H1 (cell line): ENCODE measurements around the gene SOS1. TPM values are rescaled to one million over a fixed set of nuclear protein-coding genes. Genes with fewer than 3 reads are reported as not detected.

ENCODE experiments used
- CTCF ChIA-PET: fragments of 300-600 bp; sonication (Branson Sonifier 250); formaldehyde crosslinking; loops from one replicate; lab custom pipeline; 2021; ENCODE audit not compliant: partially characterized antibody; lab: Charles Lee
- POLR2A ChIA-PET: fragments of 300-600 bp; sonication (Branson Sonifier 250); formaldehyde crosslinking; loops from one replicate; lab custom pipeline; 2021; ENCODE audit warnings: inconsistent platforms; ENCODE audit not compliant: partially characterized antibody; lab: Charles Lee
- DNase-seq, 2 experiments: peaks; one replicate each; pipeline versions ENCODE4 v3.0.0 to v3.0.0-alpha.2; 2010 to 2022; ENCODE audit warnings: low spot score in 2 of 2, low read depth in 1 of 2, mixed read lengths in 1 of 2
- FAIRE-seq: peaks from 2 replicates; lab custom pipeline; 2011; peaks lifted over from hg19 to GRCh38; lab: Jason Lieb, UNC
- H2AFZ ChIP-seq: 2 replicates; pipeline ENCODE4 v1.8.1; 2012; ENCODE audit warnings: low read length, inconsistent platforms
- H2AK5ac ChIP-seq: 2 replicates; pipeline ENCODE4 v1.6.1; 2013; ENCODE audit warnings: low read depth, low read length
- H2BK120ac ChIP-seq: replicated peaks from 2 replicates; pipeline ENCODE3; 2013; ENCODE audit warnings: low read depth, low read length, inconsistent platforms
- H2BK12ac ChIP-seq: 2 replicates; pipeline ENCODE4 v1.6.1; 2013; ENCODE audit warnings: low read depth, low read length
- H2BK15ac ChIP-seq: 2 replicates; pipeline ENCODE4 v1.6.1; 2013; ENCODE audit warnings: low read length
- H2BK20ac ChIP-seq: 2 replicates; pipeline ENCODE4 v1.6.1; 2013; ENCODE audit warnings: low read length
- H2BK5ac ChIP-seq: 2 replicates; pipeline ENCODE4 v1.6.1; 2013; ENCODE audit warnings: low read depth, low read length
- H3K14ac ChIP-seq: 2 replicates; pipeline ENCODE4 v1.6.1; 2013; ENCODE audit warnings: inconsistent platforms; ENCODE audit not compliant: insufficient read length
- H3K18ac ChIP-seq: 2 replicates; pipeline ENCODE4 v1.6.1; 2013; ENCODE audit warnings: low read length; ENCODE audit errors: extremely low read depth
- H3K23ac ChIP-seq: 2 replicates; pipeline ENCODE4 v1.6.1; 2013; ENCODE audit warnings: inconsistent platforms; ENCODE audit not compliant: insufficient read length
- H3K23me2 ChIP-seq: 2 replicates; pipeline ENCODE4 v1.6.1; 2013; ENCODE audit warnings: low read depth, low read length
- H3K27ac ChIP-seq: 2 replicates; pipeline ENCODE4 v1.6.1; 2011; ENCODE audit warnings: low read depth, low read length, inconsistent platforms
- H3K27me3 ChIP-seq, 4 experiments: replicated peaks in 1 of 4; 1 replicate in 1 of 4; 2 replicates in 3 of 4; pipeline versions ENCODE4 v1.6.1 to v1.8.1; 2011 to 2013; ENCODE audit warnings: low read length in 3 of 4, mild to moderate bottlenecking in 3 of 4, inconsistent platforms in 2 of 4, mixed read lengths in 2 of 4, moderate library complexity in 1 of 4; ENCODE audit not compliant: control insufficient read depth in 3 of 4, insufficient read depth in 3 of 4; ENCODE audit errors: extremely low read depth in 1 of 4
- H3K36me3 ChIP-seq, 4 experiments: 2 replicates each; pipeline versions ENCODE4 v1.6.1 to v1.8.1; 2011 to 2013; ENCODE audit warnings: mild to moderate bottlenecking in 4 of 4, low read length in 3 of 4, moderate library complexity in 2 of 4, control low read depth in 1 of 4, inconsistent platforms in 1 of 4; ENCODE audit not compliant: insufficient read depth in 4 of 4, control insufficient read depth in 2 of 4
- H3K4ac ChIP-seq: replicated peaks from 2 replicates; pipeline ENCODE3; 2013; ENCODE audit warnings: low read length, low read depth, mixed read lengths, inconsistent platforms; ENCODE audit not compliant: insufficient read length
- H3K4me1 ChIP-seq, 4 experiments: replicated peaks in 1 of 4; 1 replicate in 1 of 4; 2 replicates in 3 of 4; pipeline versions ENCODE4 v1.6.1 to v1.8.1; 2011 to 2013; ENCODE audit warnings: low read length in 3 of 4, inconsistent platforms in 2 of 4, mixed read lengths in 1 of 4; ENCODE audit not compliant: insufficient read depth in 4 of 4, control insufficient read depth in 3 of 4
- H3K4me2 ChIP-seq, 2 experiments: 2 replicates each; pipeline versions ENCODE4 v1.6.1 to v1.8.1; 2011 to 2013; ENCODE audit warnings: low read depth in 2 of 2, low read length in 2 of 2, control low read depth in 1 of 2, inconsistent platforms in 1 of 2, mild to moderate bottlenecking in 1 of 2; ENCODE audit not compliant: insufficient read depth in 1 of 2
- H3K4me3 ChIP-seq, 4 experiments: fragments of 200-600, 300-600 bp in 1 of 4; sonication (generic), shearing (Covaris generic), sonication (Bioruptor Twin) in 1 of 4; 2 replicates each; pipeline versions ENCODE4 v1.5.1 to v1.8.1; 2011 to 2016; ENCODE audit warnings: low read length in 4 of 4, low read depth in 3 of 4, control low read depth in 2 of 4, inconsistent platforms in 2 of 4, mild to moderate bottlenecking in 2 of 4, mixed read lengths in 1 of 4, moderate library complexity in 1 of 4; ENCODE audit not compliant: insufficient read depth in 2 of 4; ENCODE audit errors: extremely low read depth in 1 of 4
- H3K56ac ChIP-seq: replicated peaks from 2 replicates; pipeline ENCODE3; 2013; ENCODE audit warnings: low read depth, mild to moderate bottlenecking, mixed read lengths, low read length, inconsistent platforms; ENCODE audit not compliant: insufficient read length
- H3K79me1 ChIP-seq: 2 replicates; pipeline ENCODE4 v1.6.1; 2013; ENCODE audit warnings: low read depth, low read length, control low read depth
- H3K79me2 ChIP-seq, 2 experiments: 2 replicates each; pipeline versions ENCODE4 v1.6.1 to v1.8.1; 2012 to 2013; ENCODE audit warnings: low read length in 2 of 2, mild to moderate bottlenecking in 2 of 2, inconsistent platforms in 1 of 2; ENCODE audit not compliant: insufficient read depth in 2 of 2, control insufficient read depth in 1 of 2
- H3K9ac ChIP-seq, 4 experiments: replicated peaks in 1 of 4; 1 replicate in 1 of 4; 2 replicates in 3 of 4; pipeline versions ENCODE4 v1.6.1 to v1.8.1; 2011 to 2013; ENCODE audit warnings: low read depth in 3 of 4, low read length in 3 of 4, control low read depth in 2 of 4, mild to moderate bottlenecking in 2 of 4, moderate library complexity in 2 of 4, inconsistent platforms in 1 of 4; ENCODE audit errors: extremely low read depth in 1 of 4
- H3K9me3 ChIP-seq, 2 experiments: 2 replicates each; pipeline versions ENCODE4 v1.6.1 to v1.8.1; 2012 to 2013; ENCODE audit warnings: mild to moderate bottlenecking in 2 of 2, moderate library complexity in 2 of 2, control low read depth in 1 of 2, inconsistent platforms in 1 of 2, low read depth in 1 of 2, low read length in 1 of 2, mixed read lengths in 1 of 2; ENCODE audit not compliant: insufficient read depth in 2 of 2
- H4K20me1 ChIP-seq, 2 experiments: replicated peaks in 1 of 2; 2 replicates each; pipeline versions ENCODE3 to v1.8.1; 2011 to 2013; ENCODE audit warnings: inconsistent platforms in 2 of 2, low read length in 2 of 2, mild to moderate bottlenecking in 1 of 2; ENCODE audit not compliant: insufficient read depth in 2 of 2, control insufficient read depth in 1 of 2
- H4K5ac ChIP-seq: 2 replicates; pipeline ENCODE4 v1.6.1; 2013; ENCODE audit warnings: low read length, low read depth, mixed read lengths, inconsistent platforms; ENCODE audit not compliant: insufficient read length
- H4K8ac ChIP-seq: 2 replicates; pipeline ENCODE4 v1.8.0; 2013; ENCODE audit warnings: mild to moderate bottlenecking, moderate library complexity, low read length, inconsistent platforms; ENCODE audit not compliant: insufficient read depth; ENCODE audit errors: extremely low read depth
- H4K91ac ChIP-seq: replicated peaks from 2 replicates; pipeline ENCODE3; 2013; ENCODE audit warnings: low read length, mixed read lengths, inconsistent platforms; ENCODE audit not compliant: insufficient read length
- BACH1 ChIP-seq: IDR thresholded peaks from 2 replicates; pipeline ENCODE4 v1.6.1; 2012; ENCODE audit warnings: low read length, improper control_type of control experiment
- CHD1 ChIP-seq: IDR thresholded peaks from 2 replicates; pipeline ENCODE4 v1.6.1; 2012; ENCODE audit warnings: low read depth, low read length, improper control_type of control experiment
- GTF2F1 ChIP-seq: IDR thresholded peaks from 2 replicates; pipeline ENCODE4 v1.6.1; 2012; ENCODE audit warnings: low read depth, low read length, improper control_type of control experiment, borderline replicate concordance
- HDAC2 ChIP-seq, 2 experiments: fragments of 300-600 bp in 1 of 2; sonication (generic) in 1 of 2; IDR thresholded peaks; 2 replicates each; pipeline ENCODE4 v1.6.1; 2011 to 2012; ENCODE audit warnings: low read depth in 2 of 2, low read length in 2 of 2, mild to moderate bottlenecking in 2 of 2, moderate library complexity in 2 of 2, borderline replicate concordance in 1 of 2, inconsistent platforms in 1 of 2
- KDM4A ChIP-seq: IDR thresholded peaks from one replicate; pipeline ENCODE4 v1.7.1; 2012; ENCODE audit warnings: low read depth, mild to moderate bottlenecking, moderate library complexity, low read length, inconsistent platforms; ENCODE audit not compliant: severe bottlenecking
- POLR2A ChIP-seq, 2 experiments: IDR thresholded peaks; 1 replicate in 1 of 2; 2 replicates in 1 of 2; pipeline ENCODE4 v1.6.1; 2011; ENCODE audit warnings: low read depth in 2 of 2, low read length in 2 of 2, mild to moderate bottlenecking in 2 of 2; ENCODE audit errors: control extremely low read depth in 1 of 2
- RAD21 ChIP-seq, 2 experiments: IDR thresholded peaks in 1 of 2; conservative IDR thresholded peaks in 1 of 2; 2 replicates each; pipeline ENCODE4 v1.6.1; 2011; ENCODE audit warnings: low read depth in 2 of 2, low read length in 2 of 2, improper control_type of control experiment in 1 of 2, inconsistent platforms in 1 of 2, mild to moderate bottlenecking in 1 of 2, moderate library complexity in 1 of 2
- RBBP5 ChIP-seq: IDR thresholded peaks from 2 replicates; pipeline ENCODE4 v1.7.1; 2012; ENCODE audit warnings: low read depth, mild to moderate bottlenecking, inconsistent platforms, low read length, moderate library complexity, borderline replicate concordance
- RXRA ChIP-seq: IDR thresholded peaks from 2 replicates; pipeline ENCODE4 v1.6.1; 2011; ENCODE audit warnings: low read depth, mild to moderate bottlenecking, low read length, moderate library complexity; ENCODE audit not compliant: insufficient read depth
- SIRT6 ChIP-seq: IDR thresholded peaks from one replicate; pipeline ENCODE4 v1.7.1; 2012; ENCODE audit warnings: low read length, inconsistent platforms
- TAF1 ChIP-seq: IDR thresholded peaks from 2 replicates; pipeline ENCODE4 v1.6.1; 2011; ENCODE audit warnings: mild to moderate bottlenecking, low read depth, low read length
- TBP ChIP-seq: IDR thresholded peaks from 2 replicates; pipeline ENCODE4 v1.6.1; 2011; ENCODE audit warnings: low read depth, low read length, improper control_type of control experiment
- TCF12 ChIP-seq: IDR thresholded peaks from 2 replicates; pipeline ENCODE4 v1.6.1; 2011; ENCODE audit warnings: low read depth, mild to moderate bottlenecking, low read length
- TEAD4 ChIP-seq: IDR thresholded peaks from 2 replicates; pipeline ENCODE4 v1.6.1; 2012; ENCODE audit warnings: low read depth, low read length, inconsistent platforms, mixed read lengths
- YY1 ChIP-seq: IDR thresholded peaks from 2 replicates; pipeline ENCODE4 v1.6.1; 2011; ENCODE audit warnings: low read depth, mild to moderate bottlenecking, low read length
- WGBS, 2 experiments: shearing (Covaris generic) in 1 of 2; methylation state at CpG; one replicate each; pipeline versions ENCODE4 v1.1.6 to v1.1.7; 2013 to 2015; ENCODE audit warnings: low lambda C conversion rate in 2 of 2, mixed read lengths in 2 of 2, inconsistent platforms in 1 of 2, low coverage in 1 of 2, missing lambda C conversion rate in 1 of 2; ENCODE audit not compliant: insufficient replicate concordance in 2 of 2, insufficient coverage in 1 of 2, insufficient read length in 1 of 2; ENCODE audit errors: extremely low coverage in 1 of 2, missing lambda C conversion rate in 1 of 2; 5-methylcytosine and 5-hydroxymethylcytosine counted together
- polyA plus RNA-seq, 7 experiments: library from polyadenylated mRNA; depleted of rRNA in 3 of 7; stranded (reverse) in 5 of 7; unstranded in 2 of 7; fragments of >200 nt in 5 of 7; fragments of 200-250 nt in 2 of 7; gene quantifications; 1 replicate in 5 of 7; 2 replicates in 1 of 7; 4 replicates in 1 of 7; pipeline versions ENCODE4 v1.2.1 to v1.2.3, GENCODE V29; 2011 to 2013; ENCODE audit warnings: missing spikeins in 2 of 7, mixed read lengths in 2 of 7
- total RNA-seq: library from RNA; stranded (reverse); fragmentation: NEBNext Ultra II Directional; extraction: Animal tissue kit (Norgen Biotek cat#: 25700); gene quantifications from 2 replicates; pipeline ENCODE4 v1.2.1, GENCODE V29; 2021

Gene SOS1
- total and polyA plus RNA-seq, 2 of the 8 experiments (the other 6 are each of a cell fraction or from before 2014, with no cell fraction given): 25.7 to 27.0 TPM

DNA sequence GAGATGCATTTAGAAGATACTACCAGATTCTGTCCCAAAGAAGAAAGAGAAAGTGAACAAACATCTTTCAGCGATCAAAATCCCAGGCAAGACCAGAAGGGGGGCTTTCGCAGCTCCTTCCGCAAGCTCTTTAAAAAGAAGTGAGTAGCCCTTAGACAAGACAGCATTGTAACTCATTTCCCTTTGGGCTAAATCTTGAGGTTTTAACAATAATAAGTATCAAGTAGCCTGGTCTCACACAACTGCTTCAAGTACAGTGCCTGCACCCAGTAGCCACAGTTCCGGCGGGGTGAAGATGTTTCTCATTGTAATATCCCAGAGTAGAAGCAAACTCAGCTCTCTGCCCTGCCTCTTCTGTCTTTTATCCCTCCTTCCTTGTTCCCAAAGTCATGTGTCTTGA lies 154.8 kb downstream of the SOS1 start:
- no peaks in the 10 kb centered on the region for H3K79me1 ChIP-seq
- H2BK120ac ChIP-seq: no peak overlapping the region
- no peak overlapping the region for H4K8ac ChIP-seq
- no peak overlapping the region for H2AK5ac ChIP-seq
- H3K56ac ChIP-seq: no peak overlapping the region
- no peak overlapping the region for H4K5ac ChIP-seq
- no peaks in the 10 kb centered on the region for H3K36me3 ChIP-seq
- ChIA-PET POLR2A (no interaction called here), CTCF (interaction anchor here (0.6 kb wide), 1 partner anchor 21 kb away, joined by 3 read pairs; no protein-coding TSS in a partner anchor)
- WGBS, 2 experiments: 96% methylated on average over 5 of the region's 5 CpGs; no CpG with 5 or more reads in 1 of the 2 experiments
- peaks cover 0 to 7% (median 5%) of the 10 kb centered on the region in 4 experiments; a peak in 5 of 7 replicates for H3K27me3 ChIP-seq
- no peaks in the 10 kb centered on the region for H3K79me2 ChIP-seq
- no peak overlapping the region for H3K4me2 ChIP-seq
- no peak overlapping the region for H3K23ac ChIP-seq
- H3K4ac ChIP-seq: no peak overlapping the region
- H3K18ac ChIP-seq: no peak overlapping the region
- H2AFZ ChIP-seq: 0 out of 2 replicates have a peak overlapping the region, but pooled peaks have one; percentile 4
- no peak overlapping the region for H3K27ac ChIP-seq
- H2BK20ac ChIP-seq: no peak overlapping the region
- peaks cover 0 to 11% (median 1%) of the 10 kb centered on the region in 4 experiments; a peak in 1 of 7 replicates for H3K4me1 ChIP-seq
- no peak overlapping the region for H2BK12ac ChIP-seq
- H4K20me1 ChIP-seq: no peaks in the 10 kb centered on the region
- DNase-seq: no peak
- H2BK5ac ChIP-seq: no peak overlapping the region
- H3K23me2 ChIP-seq: no peaks in the 10 kb centered on the region
- H3K14ac ChIP-seq: no peak overlapping the region
- no peaks in the 10 kb centered on the region; a peak in 1 of 4 replicates for H3K9me3 ChIP-seq
- no peak overlapping the region for H3K4me3 ChIP-seq
- no peak overlapping the region for H2BK15ac ChIP-seq
- H3K9ac ChIP-seq: no peak overlapping the region
- no peak overlapping the region for H4K91ac ChIP-seq
- no peak for FAIRE-seq
- TF ChIP-seq RAD21 (IDR thresholded peaks at IDR 0.05 in 1 of 2, conservative IDR thresholded peaks at IDR 0.05 in 1 of 2; ENCODE audit: low read depth in 2 of 2, low read length in 2 of 2) (no peak), RBBP5 (no peak), RXRA (no peak), TEAD4 (no peak), TCF12 (no peak), YY1 (no peak), BACH1 (no peak), POLR2A (IDR thresholded peaks at IDR 0.05; ENCODE audit: control extremely low read depth in 1 of 2, low read depth in 2 of 2, low read length in 2 of 2) (no peak), HDAC2 (IDR thresholded peaks at IDR 0.05; ENCODE audit: borderline replicate concordance in 1 of 2, low read depth in 2 of 2, low read length in 2 of 2) (no peak), KDM4A (no peak), TBP (no peak), GTF2F1 (no peak), SIRT6 (no peak), TAF1 (no peak), CHD1 (no peak)
